ENCODE data around the gene TYROBP.
A peak's percentile ranks its signal among the peaks of the same experiment; 100 is the strongest.

Gene TYROBP

DNA sequence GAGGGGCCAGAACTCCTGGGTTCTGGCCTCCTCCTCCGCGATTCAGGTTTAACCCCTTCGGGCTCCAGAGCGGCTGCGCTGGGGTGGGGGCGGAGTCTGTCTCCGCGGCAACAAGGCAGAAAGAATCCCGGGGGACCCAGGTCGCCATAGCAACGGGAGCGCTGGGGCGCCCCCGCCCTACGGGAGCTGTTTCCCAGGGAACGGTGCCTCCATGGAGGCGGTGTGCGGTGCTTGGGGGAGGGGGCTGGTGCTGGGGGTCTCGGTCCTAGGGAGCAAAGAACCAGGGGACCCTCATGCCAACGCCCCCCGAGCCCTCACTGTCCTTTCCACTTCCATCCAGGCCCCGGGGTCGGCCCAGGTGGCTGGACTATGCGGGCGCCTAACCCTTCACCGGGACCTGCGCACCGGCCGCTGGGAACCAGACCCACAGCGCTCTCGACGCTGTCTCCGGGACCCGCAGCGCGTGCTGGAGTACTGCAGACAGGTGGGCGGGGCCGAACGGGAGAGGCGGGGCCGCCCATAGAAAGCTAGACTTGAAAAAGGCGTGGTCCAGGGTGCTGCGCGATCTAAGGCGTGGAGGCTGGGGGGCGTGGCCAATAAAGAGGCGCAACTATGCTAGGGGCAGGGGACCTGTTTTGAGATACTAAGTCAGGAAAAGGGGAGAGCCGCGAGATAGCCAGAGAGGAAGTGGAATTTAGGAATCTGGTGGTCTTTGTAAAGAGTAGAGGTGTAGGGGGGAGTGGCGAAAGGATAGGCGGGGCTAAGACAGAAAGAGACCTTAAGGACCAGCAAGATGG, 38.6 kb downstream of the TYROBP start:
- H3K4me3 ChIP-seq (ENCODE audit: low read depth, low read length), result no peak overlapping the region
- TF ChIP-seq, protein P1, sequence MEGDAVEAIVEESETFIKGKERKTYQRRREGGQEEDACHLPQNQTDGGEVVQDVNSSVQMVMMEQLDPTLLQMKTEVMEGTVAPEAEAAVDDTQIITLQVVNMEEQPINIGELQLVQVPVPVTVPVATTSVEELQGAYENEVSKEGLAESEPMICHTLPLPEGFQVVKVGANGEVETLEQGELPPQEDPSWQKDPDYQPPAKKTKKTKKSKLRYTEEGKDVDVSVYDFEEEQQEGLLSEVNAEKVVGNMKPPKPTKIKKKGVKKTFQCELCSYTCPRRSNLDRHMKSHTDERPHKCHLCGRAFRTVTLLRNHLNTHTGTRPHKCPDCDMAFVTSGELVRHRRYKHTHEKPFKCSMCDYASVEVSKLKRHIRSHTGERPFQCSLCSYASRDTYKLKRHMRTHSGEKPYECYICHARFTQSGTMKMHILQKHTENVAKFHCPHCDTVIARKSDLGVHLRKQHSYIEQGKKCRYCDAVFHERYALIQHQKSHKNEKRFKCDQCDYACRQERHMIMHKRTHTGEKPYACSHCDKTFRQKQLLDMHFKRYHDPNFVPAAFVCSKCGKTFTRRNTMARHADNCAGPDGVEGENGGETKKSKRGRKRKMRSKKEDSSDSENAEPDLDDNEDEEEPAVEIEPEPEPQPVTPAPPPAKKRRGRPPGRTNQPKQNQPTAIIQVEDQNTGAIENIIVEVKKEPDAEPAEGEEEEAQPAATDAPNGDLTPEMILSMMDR (IDR thresholded peaks at IDR 0.05; ENCODE audit: borderline replicate concordance, insufficient read depth, low read depth, low read length), result no peak

DNA sequence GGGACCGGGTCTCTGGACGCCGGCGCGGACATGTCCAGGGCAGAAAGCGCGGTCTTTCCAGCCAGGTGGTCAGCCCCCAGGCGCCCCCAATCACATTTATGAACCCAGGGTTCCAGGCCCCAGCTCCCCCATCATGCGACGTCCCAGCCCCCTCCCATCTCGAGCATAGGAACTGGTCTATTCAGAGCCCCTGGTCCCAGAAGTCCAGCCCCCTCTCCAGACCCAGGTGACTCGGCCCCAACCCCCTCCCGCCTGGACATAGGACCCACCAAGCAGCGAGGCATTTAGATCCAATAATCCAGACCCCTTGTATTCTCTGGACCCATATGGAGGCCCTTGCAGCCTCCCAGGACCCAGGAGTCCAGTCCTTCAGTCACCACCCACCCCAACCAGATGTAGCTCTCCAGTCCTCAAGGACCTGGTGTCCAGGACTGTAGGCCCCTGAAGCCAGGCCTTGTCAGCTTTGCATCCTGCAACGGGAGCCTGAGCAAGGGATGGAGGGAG, 39.2 kb downstream of the TYROBP start:
- peak overlapping the region; percentile 5 for H3K4me3 ChIP-seq (ENCODE audit: low read depth, low read length)
- TF ChIP-seq, protein P1 (IDR thresholded peaks at IDR 0.05; ENCODE audit: borderline replicate concordance, insufficient read depth, low read depth, low read length), result no peak

DNA sequence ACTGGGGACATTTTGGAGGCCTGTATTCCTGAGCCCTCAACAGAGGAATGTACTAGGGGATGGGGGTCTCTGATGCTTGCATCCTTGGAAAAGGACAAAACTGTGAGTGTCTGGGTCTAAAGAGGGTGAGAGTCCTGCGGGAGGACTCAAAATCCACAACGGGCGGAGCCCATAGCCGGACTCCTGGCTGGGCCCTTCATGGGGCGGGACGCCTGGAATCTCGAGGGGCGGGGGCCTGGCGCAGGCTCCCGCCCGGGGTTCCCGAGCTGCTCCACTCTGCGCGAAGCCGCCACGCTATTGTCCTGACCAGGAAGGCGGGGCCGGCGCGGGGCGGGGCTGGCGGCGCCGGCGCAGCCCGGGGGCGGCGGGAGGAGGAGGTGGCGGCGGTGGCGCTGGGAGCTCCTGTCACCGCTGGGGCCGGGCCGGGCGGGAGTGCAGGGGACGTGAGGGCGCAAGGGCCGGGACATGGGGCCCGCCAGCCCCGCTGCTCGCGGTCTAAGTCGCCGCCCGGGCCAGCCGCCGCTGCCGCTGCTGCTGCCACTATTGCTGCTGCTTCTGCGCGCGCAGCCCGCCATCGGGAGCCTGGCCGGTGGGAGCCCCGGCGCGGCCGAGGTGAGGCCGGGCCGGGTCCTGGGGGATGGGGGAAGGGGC, 39.8 kb downstream of the TYROBP start, which contains the start of gene APLP1:
Gene APLP1, plus strand, starts transcription at position 403 of the 651 bp plus-strand sequence. Its CDS starts 63 bp downstream, at position 466.
- H3K4me3 ChIP-seq (ENCODE audit: low read depth, low read length), result peak within 1 kb of the TSS; percentile 5
- TF ChIP-seq, protein P1 (IDR thresholded peaks at IDR 0.05; ENCODE audit: borderline replicate concordance, insufficient read depth, low read depth, low read length), result no peak

DNA sequence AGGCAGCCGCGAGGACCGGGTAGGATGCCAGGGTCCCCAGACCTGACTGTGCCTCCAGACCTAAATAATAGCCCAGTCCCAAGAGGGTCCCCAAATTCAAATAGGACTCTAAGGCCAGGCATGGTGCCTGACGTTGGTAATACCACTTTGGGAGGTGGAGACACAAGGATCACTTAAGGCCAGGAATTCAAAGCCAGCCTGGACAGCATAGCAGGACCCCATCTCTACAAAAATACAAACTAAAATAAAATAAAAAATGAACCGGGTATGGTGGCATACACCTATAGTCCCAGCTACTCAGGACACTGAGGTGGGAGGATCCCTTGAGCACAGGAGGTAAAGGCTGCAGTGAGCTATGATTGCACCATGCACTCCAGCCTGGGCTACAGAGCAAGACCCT, 45.1 kb downstream of the TYROBP start:
- TF ChIP-seq, protein P1 (IDR thresholded peaks at IDR 0.05; ENCODE audit: borderline replicate concordance, insufficient read depth, low read depth, low read length), result no peak
- H3K4me3 ChIP-seq (ENCODE audit: low read depth, low read length), result no peak overlapping the region

DNA sequence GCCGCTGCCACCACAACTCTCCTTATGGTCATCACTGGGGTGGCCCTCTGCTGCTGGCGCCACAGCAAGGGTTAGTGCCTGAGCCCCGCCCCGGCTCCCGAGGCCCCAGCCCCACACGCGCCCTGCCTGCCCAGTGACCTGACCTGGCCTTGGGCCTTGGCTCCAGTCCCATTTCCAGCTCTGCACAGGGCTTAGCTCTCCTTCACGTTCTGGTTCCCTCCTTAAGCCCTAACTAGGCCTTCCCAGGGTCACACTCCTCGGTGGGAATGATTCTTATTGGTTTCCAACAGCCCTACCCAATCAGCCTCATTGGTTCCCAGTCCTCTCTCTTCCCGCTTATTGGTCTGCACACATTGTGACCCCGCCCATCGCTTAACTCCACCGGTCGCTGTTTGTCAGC, 45.6 kb downstream of the TYROBP start:
- TF ChIP-seq, protein P1 (IDR thresholded peaks at IDR 0.05; ENCODE audit: borderline replicate concordance, insufficient read depth, low read depth, low read length), result no peak
- no peak overlapping the region for H3K4me3 ChIP-seq (ENCODE audit: low read depth, low read length)

DNA sequence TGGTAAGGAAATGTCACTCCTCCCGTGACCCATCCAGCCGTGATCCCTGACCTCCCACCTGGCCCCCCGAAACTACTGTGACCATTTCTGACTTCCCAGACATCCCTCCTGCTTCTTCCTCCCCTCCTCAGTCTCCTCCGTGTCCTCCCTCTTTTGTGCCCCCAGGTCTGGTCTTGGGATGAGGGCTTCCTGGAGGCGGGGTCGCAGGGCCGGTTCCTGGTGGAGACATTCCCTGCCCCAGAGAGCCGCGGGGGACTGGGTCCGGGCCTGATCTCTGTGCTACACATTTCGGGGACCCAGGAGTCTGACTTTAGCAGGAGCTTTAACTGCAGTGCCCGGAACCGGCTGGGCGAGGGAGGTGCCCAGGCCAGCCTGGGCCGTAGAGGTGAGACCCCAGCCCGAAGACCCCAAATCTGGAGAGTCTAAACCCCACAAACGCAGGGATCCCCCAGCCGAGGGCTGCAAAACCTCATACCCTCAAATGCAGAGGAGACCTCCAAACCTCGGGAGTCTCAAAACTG, 46.4 kb downstream of the TYROBP start:
- no peak overlapping the region for H3K4me3 ChIP-seq (ENCODE audit: low read depth, low read length)
- TF ChIP-seq, protein P1 (IDR thresholded peaks at IDR 0.05; ENCODE audit: borderline replicate concordance, insufficient read depth, low read depth, low read length), result no peak

Data from GM12875 (cell line).